Left lung (tissue), 14 donors: ENCODE results near the gene USP24. TPM values are rescaled to one million over a fixed set of nuclear protein-coding genes. Genes with fewer than 3 reads are reported as not detected.

Experiments
- ATAC-seq: fragments of 200-7000 bp; cut with Tn5 transposase; one replicate; pipeline ENCODE4 v1.9.1; 2020; ENCODE audit warnings: moderate library complexity
- DNase-seq, 4 donors: peaks; one replicate each; pipeline ENCODE4 v3.0.0-alpha.2; 2013 to 2020
- H3K27ac ChIP-seq, 2 donors: fragments of 200-600 bp; sonication (generic) in 1 of 2; one replicate each; pipeline versions ENCODE4 v1.5.0 to v1.8.0; 2020 to 2021
- H3K27me3 ChIP-seq, 2 donors: fragments of 200-600 bp; sonication (generic) in 1 of 2; one replicate each; pipeline versions ENCODE4 v1.5.0 to v1.8.0; 2020 to 2021
- H3K36me3 ChIP-seq, 2 donors: fragments of 200-600 bp; sonication (generic) in 1 of 2; one replicate each; pipeline versions ENCODE4 v1.5.0 to v1.8.0; 2020 to 2021
- H3K4me1 ChIP-seq, 2 donors: fragments of 200-600 bp; one replicate each; pipeline ENCODE4 v1.8.0; 2021
- H3K4me3 ChIP-seq, 2 donors: fragments of 200-600 bp; sonication (generic) in 1 of 2; one replicate each; pipeline versions ENCODE4 v1.5.0 to v1.8.0; 2020 to 2021; ENCODE audit warnings: mild to moderate bottlenecking in 1 of 2
- H3K9me3 ChIP-seq, 2 donors: fragments of 200-600 bp; sonication (generic) in 1 of 2; one replicate each; pipeline versions ENCODE4 v1.5.0 to v1.8.0; 2020 to 2021
- CTCF ChIP-seq, 2 donors: fragments of 200-600 bp; sonication (generic) in 1 of 2; IDR thresholded peaks; one replicate each; pipeline versions ENCODE4 v1.5.0 to v1.8.0; 2021; ENCODE audit warnings: antibody characterized with exemption in 2 of 2
- intact Hi-C, 2 donors: fragments of 100-400 bp; cut with DNase I; formaldehyde crosslinking; loops; one replicate each; pipeline versions ENCODE4 v1.11.2 to v1.14.2; 2022
- long read RNA-seq, 12 donors: library from polyadenylated mRNA in 2 of 12; unstranded in 2 of 12; transcript quantifications; one replicate each; pipeline ENCODE4 v2.0.0 and lab custom pipeline, GENCODE V29; 2019 to 2026
- polyA plus RNA-seq, 6 donors: library from polyadenylated mRNA; unstranded; fragments of 120-200 nt; gene quantifications; one replicate each; pipeline ENCODE4 v1.2.1, GENCODE V29; 2013; ENCODE audit not compliant: insufficient read length in 6 of 6
- total RNA-seq, 2 donors: library from RNA; stranded (reverse); fragmentation: NEBNext Ultra II Directional; extraction: Animal tissue kit (Norgen Biotek cat#: 25700); gene quantifications; one replicate each; pipeline ENCODE4 v1.2.1, GENCODE V29; 2021
- donor health status: DM: no; HTN: yes; CAD: no.
- donor health status: DM: no; HTN: no; CAD: no.

The USP24 gene
- total RNA-seq = 10 to 100 TPM; 26.1 to 42.3 TPM
- 10 to 100 TPM; 45.6 to 63.7 (median 48.6) TPM for polyA plus RNA-seq
- long read RNA-seq, donor 1 = 0 reads
- long read RNA-seq, donor 2, partial matches to known transcripts = 0 of 1 reads
- long read RNA-seq, donor 2, other reads (novel, unspliced or antisense) = 0 of 1 reads
- long read RNA-seq, donor 3, full-length matches to known transcripts = 1 of 1 reads
- long read RNA-seq, donor 3, partial matches to known transcripts = 0 of 1 reads
- long read RNA-seq, donor 3, other reads (novel, unspliced or antisense) = 0 of 1 reads
- long read RNA-seq, donor 4, partial matches to known transcripts = 0 of 1 reads
- long read RNA-seq, donor 4, other reads (novel, unspliced or antisense) = 1 of 1 reads
- long read RNA-seq, donor 5 = 0 reads
- long read RNA-seq, donor 6 = 0 reads
- long read RNA-seq, donor 7, partial matches to known transcripts = 5 of 5 reads
- long read RNA-seq, donor 7, other reads (novel, unspliced or antisense) = 0 of 5 reads
- long read RNA-seq, donor 8 = 0 reads
- long read RNA-seq, donor 9 = 0 reads
- long read RNA-seq, donor 10 = 0 reads
- long read RNA-seq, donor 11, full-length matches to known transcripts = 1 of 1 reads
- long read RNA-seq, donor 11, partial matches to known transcripts = 0 of 1 reads
- long read RNA-seq, donor 11, other reads (novel, unspliced or antisense) = 0 of 1 reads
- long read RNA-seq, donor 12 = 0 reads

- no peaks in the 10 kb centered on the region for H3K36me3 ChIP-seq
- DNase-seq (peak; percentile 73 to 97 (median 82)), ATAC-seq (peak; percentile 90)
- H3K4me1 ChIP-seq = peaks cover 25 to 63% of the 10 kb centered on the region in 2 donors
- H3K27ac ChIP-seq = peak within 1 kb of the TSS; percentile 94
- H3K27me3 ChIP-seq = no peaks in the 10 kb centered on the region
- no peaks in the 10 kb centered on the region for H3K9me3 ChIP-seq
- H3K4me3 ChIP-seq = peak within 1 kb of the TSS; percentile 81 to 88
- intact Hi-C loops = no loop called here
- TF ChIP-seq CTCF (IDR thresholded peaks at IDR 0.05) = no peak
Measured at GRCh38 chr1:55215194-55216021, at the start of gene USP24. Gene USP24, minus strand, starts transcription at chr1:55215364. Its CDS starts 251 bp downstream, at chr1:55215113.

GRCh38 chr1:55262822-55263221 is 47.7 kb upstream of the USP24 start:
- H3K4me3 ChIP-seq = no peak overlapping the region
- DNase-seq = no peak
- ATAC-seq = no peak
- no peaks in the 10 kb centered on the region for H3K27me3 ChIP-seq
- no peaks in the 10 kb centered on the region for H3K36me3 ChIP-seq
- no peak overlapping the region for H3K27ac ChIP-seq
- intact Hi-C loops = no loop called here
- H3K4me1 ChIP-seq = no peaks in the 10 kb centered on the region
- TF ChIP-seq CTCF (IDR thresholded peaks at IDR 0.05) = no peak
- H3K9me3 ChIP-seq = no peaks in the 10 kb centered on the region

- intact Hi-C loops = no loop called here
- Histone ChIP-seq H3K27ac (no peak overlapping the region), H3K9me3 (no peaks in the 10 kb centered on the region), H3K4me1 (no peaks in the 10 kb centered on the region), H3K36me3 (no peaks in the 10 kb centered on the region), H3K4me3 (no peak overlapping the region), H3K27me3 (no peaks in the 10 kb centered on the region)
- no peak for ATAC-seq
- no peak for DNase-seq
- no peak for TF ChIP-seq CTCF (IDR thresholded peaks at IDR 0.05)
Measured at GRCh38 chr1:55259911-55260609, 44.9 kb upstream of the USP24 start.

- Histone ChIP-seq H3K27ac (no peak overlapping the region), H3K36me3 (no peaks in the 10 kb centered on the region), H3K9me3 (no peaks in the 10 kb centered on the region), H3K4me3 (no peak overlapping the region), H3K27me3 (no peaks in the 10 kb centered on the region), H3K4me1 (no peaks in the 10 kb centered on the region)
- intact Hi-C loops = no loop called here
- DNase-seq = no peak
- no peak for ATAC-seq
- no peak for TF ChIP-seq CTCF (IDR thresholded peaks at IDR 0.05)
Measured at GRCh38 chr1:55257958-55258357, 42.8 kb upstream of the USP24 start.
